Ishikawa (cell line): ENCODE measurements around the gene EYA2.

Source experiments
- CEBPB ChIP-seq: IDR thresholded peaks from 2 replicates; pipeline ENCODE4 v1.6.1; 2012
- CREB1 ChIP-seq: IDR thresholded peaks from 2 replicates; pipeline ENCODE4 v1.6.1; 2012; ENCODE audit warnings: low read depth
- EGR1 ChIP-seq: IDR thresholded peaks from 2 replicates; pipeline ENCODE4 v1.6.1; 2012
- EP300 ChIP-seq: IDR thresholded peaks from 2 replicates; pipeline ENCODE4 v1.6.1; 2012; ENCODE audit warnings: borderline replicate concordance
- FOXM1 ChIP-seq: IDR thresholded peaks from 2 replicates; pipeline ENCODE4 v1.6.1; 2012; ENCODE audit warnings: low read depth, borderline replicate concordance
- NFIC ChIP-seq: IDR thresholded peaks from 2 replicates; pipeline ENCODE4 v1.6.1; 2012
- RAD21 ChIP-seq: IDR thresholded peaks from 2 replicates; pipeline ENCODE4 v1.6.1; 2012; ENCODE audit warnings: low read depth
- TAF1 ChIP-seq: IDR thresholded peaks from 2 replicates; pipeline ENCODE4 v1.6.1; 2012; ENCODE audit warnings: low read depth, mild to moderate bottlenecking
- TCF12 ChIP-seq: IDR thresholded peaks from 2 replicates; pipeline ENCODE4 v1.6.1; 2012; ENCODE audit warnings: low read depth
- TEAD4 ChIP-seq: IDR thresholded peaks from 2 replicates; pipeline ENCODE4 v1.6.1; 2012
- YY1 ChIP-seq: IDR thresholded peaks from 2 replicates; pipeline ENCODE4 v1.6.1; 2012; ENCODE audit warnings: low read depth
- ZBTB7A ChIP-seq: IDR thresholded peaks from 2 replicates; pipeline ENCODE4 v1.6.1; 2012; ENCODE audit warnings: low read depth
- TF ChIP-seq, protein P1 (sequence below): IDR thresholded peaks from 2 replicates; pipeline ENCODE4 v1.6.1; 2012
- TF ChIP-seq, protein P2 (sequence below): IDR thresholded peaks from 2 replicates; pipeline ENCODE4 v1.6.1; 2012; ENCODE audit warnings: low read depth, mild to moderate bottlenecking
- TF ChIP-seq, protein P3 (sequence below): IDR thresholded peaks from 2 replicates; pipeline ENCODE4 v1.6.1; 2012

The EYA2 gene

DNA sequence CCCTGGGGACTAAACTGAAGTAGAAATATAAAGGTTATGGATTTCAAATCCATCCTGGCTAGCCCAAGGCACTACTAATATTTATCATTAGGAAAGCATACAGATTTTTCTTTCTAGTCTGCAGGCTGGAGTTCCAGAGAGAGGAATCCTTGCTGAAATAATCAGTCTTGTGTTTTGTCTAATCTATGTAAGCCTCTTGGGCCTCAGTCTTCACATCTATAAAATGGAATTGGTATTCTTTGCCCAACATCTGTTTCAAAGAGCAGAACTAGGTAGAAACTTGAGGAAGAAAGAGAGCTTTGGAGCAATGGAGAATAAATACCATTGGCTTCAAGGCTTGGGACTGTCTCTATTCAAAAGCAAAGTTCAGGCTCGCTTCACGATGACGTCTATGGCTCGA, 249.8 kb downstream of the EYA2 start:
- TF ChIP-seq RAD21 (no peak), TEAD4 (no peak), ZBTB7A (no peak), TCF12 (no peak), EP300 (no peak), NFIC (no peak), EGR1 (no peak), TAF1 (no peak), FOXM1 (no peak), CREB1 (no peak), YY1 (no peak), CEBPB (no peak)
- TF ChIP-seq, protein P1, sequence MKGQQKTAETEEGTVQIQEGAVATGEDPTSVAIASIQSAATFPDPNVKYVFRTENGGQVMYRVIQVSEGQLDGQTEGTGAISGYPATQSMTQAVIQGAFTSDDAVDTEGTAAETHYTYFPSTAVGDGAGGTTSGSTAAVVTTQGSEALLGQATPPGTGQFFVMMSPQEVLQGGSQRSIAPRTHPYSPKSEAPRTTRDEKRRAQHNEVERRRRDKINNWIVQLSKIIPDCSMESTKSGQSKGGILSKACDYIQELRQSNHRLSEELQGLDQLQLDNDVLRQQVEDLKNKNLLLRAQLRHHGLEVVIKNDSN: no peak
- TF ChIP-seq, protein P2, sequence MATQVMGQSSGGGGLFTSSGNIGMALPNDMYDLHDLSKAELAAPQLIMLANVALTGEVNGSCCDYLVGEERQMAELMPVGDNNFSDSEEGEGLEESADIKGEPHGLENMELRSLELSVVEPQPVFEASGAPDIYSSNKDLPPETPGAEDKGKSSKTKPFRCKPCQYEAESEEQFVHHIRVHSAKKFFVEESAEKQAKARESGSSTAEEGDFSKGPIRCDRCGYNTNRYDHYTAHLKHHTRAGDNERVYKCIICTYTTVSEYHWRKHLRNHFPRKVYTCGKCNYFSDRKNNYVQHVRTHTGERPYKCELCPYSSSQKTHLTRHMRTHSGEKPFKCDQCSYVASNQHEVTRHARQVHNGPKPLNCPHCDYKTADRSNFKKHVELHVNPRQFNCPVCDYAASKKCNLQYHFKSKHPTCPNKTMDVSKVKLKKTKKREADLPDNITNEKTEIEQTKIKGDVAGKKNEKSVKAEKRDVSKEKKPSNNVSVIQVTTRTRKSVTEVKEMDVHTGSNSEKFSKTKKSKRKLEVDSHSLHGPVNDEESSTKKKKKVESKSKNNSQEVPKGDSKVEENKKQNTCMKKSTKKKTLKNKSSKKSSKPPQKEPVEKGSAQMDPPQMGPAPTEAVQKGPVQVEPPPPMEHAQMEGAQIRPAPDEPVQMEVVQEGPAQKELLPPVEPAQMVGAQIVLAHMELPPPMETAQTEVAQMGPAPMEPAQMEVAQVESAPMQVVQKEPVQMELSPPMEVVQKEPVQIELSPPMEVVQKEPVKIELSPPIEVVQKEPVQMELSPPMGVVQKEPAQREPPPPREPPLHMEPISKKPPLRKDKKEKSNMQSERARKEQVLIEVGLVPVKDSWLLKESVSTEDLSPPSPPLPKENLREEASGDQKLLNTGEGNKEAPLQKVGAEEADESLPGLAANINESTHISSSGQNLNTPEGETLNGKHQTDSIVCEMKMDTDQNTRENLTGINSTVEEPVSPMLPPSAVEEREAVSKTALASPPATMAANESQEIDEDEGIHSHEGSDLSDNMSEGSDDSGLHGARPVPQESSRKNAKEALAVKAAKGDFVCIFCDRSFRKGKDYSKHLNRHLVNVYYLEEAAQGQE: no peak
- TF ChIP-seq, protein P3, sequence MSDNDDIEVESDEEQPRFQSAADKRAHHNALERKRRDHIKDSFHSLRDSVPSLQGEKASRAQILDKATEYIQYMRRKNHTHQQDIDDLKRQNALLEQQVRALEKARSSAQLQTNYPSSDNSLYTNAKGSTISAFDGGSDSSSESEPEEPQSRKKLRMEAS: no peak

DNA sequence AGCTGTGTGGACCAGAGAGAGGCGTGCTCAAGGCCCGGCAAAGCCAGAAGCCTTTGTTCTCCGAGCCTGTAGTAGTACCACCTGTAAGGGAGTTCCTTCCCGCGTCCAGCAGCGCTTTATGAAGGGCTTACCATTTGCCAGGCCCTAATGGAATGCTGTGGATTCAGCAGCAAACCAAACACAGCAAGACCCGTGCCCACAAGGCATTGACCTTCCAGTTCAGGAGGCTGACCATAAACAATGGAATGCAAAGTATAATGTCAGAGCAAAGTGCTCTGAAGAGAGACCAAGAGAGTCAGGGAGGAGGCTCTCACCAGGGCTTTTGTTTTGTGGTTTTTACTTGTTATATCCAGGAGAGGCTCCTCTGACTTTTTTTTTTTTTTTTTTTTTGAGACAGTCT, 252.0 kb downstream of the EYA2 start:
- no peak for TF ChIP-seq EP300
- TF ChIP-seq TAF1: no peak
- no peak for TF ChIP-seq YY1
- no peak for TF ChIP-seq EGR1
- no peak for TF ChIP-seq CREB1
- TF ChIP-seq FOXM1: no peak
- TF ChIP-seq RAD21: no peak
- TF ChIP-seq, protein P3: no peak
- TF ChIP-seq, protein P2: no peak

DNA sequence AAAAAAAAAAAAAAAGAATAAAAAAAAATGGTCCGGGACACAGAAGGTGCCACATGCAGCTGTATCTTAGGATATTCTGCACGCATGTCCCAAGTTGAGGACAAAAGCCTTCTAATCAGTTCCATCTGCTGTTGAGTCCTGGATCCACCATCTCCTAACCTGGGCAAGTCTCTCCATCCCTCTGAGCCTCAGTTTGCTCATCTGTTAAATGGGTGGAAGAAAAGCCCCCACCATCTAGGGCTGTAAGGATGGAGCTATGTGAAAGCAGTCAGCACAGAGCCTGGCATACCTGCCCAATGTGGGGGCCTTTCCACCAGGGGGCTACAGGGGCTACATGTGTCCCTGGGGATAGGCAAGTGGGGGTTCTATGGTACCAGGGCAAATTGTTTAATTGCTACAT, 253.4 kb downstream of the EYA2 start:
- no peak for TF ChIP-seq CEBPB
- no peak for TF ChIP-seq TEAD4
- TF ChIP-seq NFIC: no peak
- TF ChIP-seq, protein P3: no peak
- TF ChIP-seq CREB1: no peak
- no peak for TF ChIP-seq RAD21
- no peak for TF ChIP-seq EGR1

DNA sequence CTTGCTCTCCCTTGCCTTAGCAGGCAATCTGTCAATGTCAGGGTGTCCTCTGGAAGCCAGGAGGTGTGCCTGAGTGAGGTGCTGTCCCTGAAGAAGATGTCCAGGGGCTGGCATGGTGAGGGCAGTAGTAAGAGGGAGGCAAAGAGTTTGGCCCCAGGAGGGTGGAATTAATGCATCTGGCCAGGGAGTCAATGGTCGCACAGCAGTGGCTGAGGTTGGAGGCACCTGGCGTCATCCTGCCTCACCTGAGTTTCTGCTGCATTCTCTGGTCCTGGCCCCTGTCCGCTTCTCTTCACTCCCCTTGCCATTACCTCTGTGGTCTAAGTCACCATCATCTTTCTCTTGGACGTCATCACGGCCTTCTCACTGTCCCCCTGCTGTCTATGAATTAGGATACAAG, 255.3 kb downstream of the EYA2 start:
- no peak for TF ChIP-seq TCF12
- no peak for TF ChIP-seq TEAD4
- no peak for TF ChIP-seq NFIC
- TF ChIP-seq, protein P2: no peak
- TF ChIP-seq TAF1: no peak
- TF ChIP-seq ZBTB7A: no peak
- TF ChIP-seq, protein P3: no peak
- TF ChIP-seq, protein P1: no peak
- TF ChIP-seq EGR1: no peak
